Jurkat, Clone E6-1 (cell line): ENCODE measurements around the gene NID1. TPM values are rescaled to one million over a fixed set of nuclear protein-coding genes. Genes with fewer than 3 reads are reported as not detected.
A peak's percentile ranks its signal among the peaks of the same experiment; 100 is the strongest.
"Not testable (repeated sequence)": the region's sequence is repeated elsewhere in the genome, so short reads cannot be mapped to it uniquely, and the experiment has no call there.

Experiments used
- DNase-seq: peaks from one replicate; pipeline ENCODE4 v3.0.0-alpha.2; 2011; ENCODE audit warnings: low read depth, low spot score
- H3K4me3 ChIP-seq: 2 replicates; pipeline ENCODE4 v1.5.1; 2011; ENCODE audit warnings: mild to moderate bottlenecking, low read length, control low read depth, moderate library complexity
- polyA plus RNA-seq: library from polyadenylated mRNA; unstranded; fragments of >200 nt; gene quantifications from one replicate; pipeline ENCODE4 v1.2.1, GENCODE V29; 2012; ENCODE audit warnings: missing spikeins; ENCODE audit not compliant: insufficient read length, insufficient read depth

Gene NID1
- polyA plus RNA-seq = not detected

- no peak within 1 kb of the TSS for H3K4me3 ChIP-seq
- no peak for DNase-seq
These were observed at the start of gene NID1 for GRCh38 chr1:236064674-236065508. NID1 (minus strand) TSS chr1:236065090; CDS start chr1:236065079, 11 bp downstream.

- no peak for DNase-seq
- no peak overlapping the region for H3K4me3 ChIP-seq
These were observed 49.3 kb upstream of the NID1 start for GRCh38 chr1:236114076-236114747.

GRCh38 chr1:236113324-236114032, 48.6 kb upstream of the NID1 start:
- no peak overlapping the region for H3K4me3 ChIP-seq
- DNase-seq = no peak

GRCh38 chr1:236112332-236112627, 47.4 kb upstream of the NID1 start:
- DNase-seq = no peak
- H3K4me3 ChIP-seq = no peak overlapping the region

GRCh38 chr1:236111527-236112331, 46.8 kb upstream of the NID1 start:
- no peak overlapping the region for H3K4me3 ChIP-seq
- no peak for DNase-seq

DNA sequence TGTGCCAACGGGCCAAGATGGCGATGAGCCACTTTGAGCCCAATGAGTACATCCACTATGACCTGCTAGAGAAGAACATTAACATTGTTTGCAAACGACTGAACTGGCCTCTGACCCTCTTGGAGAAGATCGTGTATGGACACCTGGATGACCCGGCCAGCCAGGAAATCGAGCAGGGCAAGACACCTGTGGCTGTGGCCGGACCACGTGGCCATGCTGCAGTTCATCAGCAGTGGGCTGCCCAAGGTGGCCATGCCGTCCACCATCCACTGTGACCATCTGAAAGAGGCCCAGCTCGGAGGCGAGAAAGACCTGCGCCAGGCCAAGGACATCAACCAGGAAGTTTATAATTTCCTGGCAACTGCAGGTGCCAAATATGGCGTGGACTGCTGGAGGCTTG, 45.2 kb upstream of the NID1 start:
- DNase-seq = no peak
- no peak overlapping the region for H3K4me3 ChIP-seq

DNA sequence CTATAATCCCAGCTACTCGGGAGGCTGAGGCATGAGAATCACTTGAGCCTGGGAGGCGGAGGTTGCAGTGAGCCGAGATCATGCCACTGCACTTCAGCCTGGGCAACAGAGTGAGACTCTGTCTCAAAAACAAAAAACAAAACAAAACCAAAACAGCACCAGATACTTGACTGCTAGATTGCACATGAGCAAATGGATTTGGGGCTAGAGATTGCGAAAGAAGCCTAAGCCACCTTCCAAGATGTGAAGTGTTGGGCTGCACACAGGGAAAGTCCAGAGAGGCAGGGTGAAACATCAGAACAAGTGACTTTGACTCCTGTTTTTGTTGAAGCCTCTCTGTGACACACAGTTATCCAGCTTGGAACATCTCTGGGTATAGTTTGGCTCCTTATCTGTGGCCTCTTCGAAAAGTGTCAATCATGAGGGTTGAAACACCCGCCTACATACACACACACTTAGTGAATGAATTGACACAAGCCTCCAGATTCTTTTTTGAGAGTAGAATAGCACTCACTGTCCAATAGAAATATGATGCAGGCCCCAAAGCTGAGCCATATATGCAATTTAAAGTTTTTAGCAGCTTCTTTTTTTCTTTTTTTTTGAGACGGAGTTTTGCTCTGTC, 43.2 kb upstream of the NID1 start:
- no peak overlapping the region for H3K4me3 ChIP-seq
- no peak for DNase-seq

DNA sequence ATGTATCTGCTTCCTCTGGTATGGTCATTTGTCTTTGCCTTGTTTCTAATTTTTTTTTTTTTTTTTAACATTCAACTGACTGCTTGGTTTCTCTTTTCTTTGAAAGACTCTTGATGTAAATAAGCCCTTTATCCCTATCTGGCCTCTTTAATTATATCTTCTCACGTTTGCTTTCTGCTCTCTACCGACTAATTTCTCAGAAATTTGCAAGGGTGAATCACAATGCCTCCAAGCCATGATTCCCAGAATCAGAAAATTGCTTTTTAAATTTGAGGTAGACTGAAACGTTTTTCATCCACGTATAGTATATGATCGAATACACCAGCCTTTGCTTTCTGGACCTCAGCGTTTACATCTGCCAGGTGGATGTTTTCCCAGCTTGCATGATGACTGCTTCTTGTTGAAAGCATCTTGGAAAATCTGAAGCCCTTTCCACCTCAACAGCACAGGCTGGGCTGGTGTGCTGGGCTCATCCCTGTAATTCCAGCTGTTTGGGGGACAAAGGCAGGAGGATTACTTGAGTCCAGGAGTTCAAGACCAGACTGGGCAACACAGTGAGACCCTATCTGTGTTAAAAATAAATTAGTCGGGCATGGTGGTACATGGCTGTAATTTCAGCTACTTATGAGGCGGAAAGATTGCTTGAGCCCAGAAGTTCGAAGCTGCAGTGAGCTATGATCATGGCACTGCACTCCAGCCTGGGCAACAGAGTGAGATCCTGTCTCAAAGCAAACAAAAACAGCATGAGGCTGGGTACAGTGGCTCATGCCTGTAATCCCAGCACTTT, 42.4 kb upstream of the NID1 start:
- no peak overlapping the region for H3K4me3 ChIP-seq
- DNase-seq = no peak

DNA sequence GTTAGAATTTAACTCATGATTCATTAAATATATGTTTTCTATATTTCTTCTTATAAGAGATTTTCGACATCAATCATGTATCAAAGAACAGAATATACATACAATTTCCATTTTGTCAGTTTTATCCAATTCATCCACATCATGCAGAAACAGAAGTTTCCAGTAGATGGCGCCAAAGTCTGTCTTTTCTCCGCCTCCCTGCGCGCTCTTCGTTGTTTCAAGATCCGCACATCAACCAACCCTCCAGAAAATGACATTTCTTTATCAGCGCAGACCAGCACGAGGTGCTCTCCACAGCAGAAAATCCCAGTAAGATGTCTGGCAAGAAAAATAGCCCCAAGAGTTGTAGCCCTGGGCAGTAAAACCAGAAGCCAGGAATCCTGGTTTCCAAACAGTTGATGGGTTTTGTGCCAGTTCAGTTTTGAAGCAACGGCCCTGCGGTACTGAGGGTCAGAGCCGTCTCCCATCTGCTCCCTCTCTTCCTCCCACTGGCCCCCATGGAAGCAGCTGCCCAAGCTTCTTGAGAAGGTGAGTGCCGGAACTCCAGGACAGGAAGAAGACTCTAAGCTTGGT, 38.8 kb upstream of the NID1 start:
- H3K4me3 ChIP-seq = no peak overlapping the region
- DNase-seq = peak; percentile 54

DNA sequence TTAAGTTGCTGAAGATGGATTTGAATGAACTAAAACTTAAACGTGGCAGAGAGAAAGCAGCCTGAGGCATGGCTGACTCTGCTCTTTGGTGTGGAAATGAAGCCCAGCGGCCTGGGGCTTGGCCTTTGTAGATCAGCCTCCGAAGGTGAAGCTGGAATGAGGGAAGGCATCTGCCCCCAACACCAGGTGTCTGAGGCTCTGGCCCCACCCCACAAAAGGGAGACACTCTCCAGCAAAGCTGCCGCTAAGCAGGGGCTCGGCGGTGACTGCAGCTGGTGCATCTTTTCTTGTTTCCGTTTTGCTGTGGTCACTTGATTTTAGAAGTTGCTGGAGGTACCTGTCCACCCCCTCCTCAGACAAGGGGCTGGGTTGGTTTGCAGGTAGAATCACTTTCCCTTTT, 38.2 kb upstream of the NID1 start:
- DNase-seq = no peak
- H3K4me3 ChIP-seq = no peak overlapping the region

DNA sequence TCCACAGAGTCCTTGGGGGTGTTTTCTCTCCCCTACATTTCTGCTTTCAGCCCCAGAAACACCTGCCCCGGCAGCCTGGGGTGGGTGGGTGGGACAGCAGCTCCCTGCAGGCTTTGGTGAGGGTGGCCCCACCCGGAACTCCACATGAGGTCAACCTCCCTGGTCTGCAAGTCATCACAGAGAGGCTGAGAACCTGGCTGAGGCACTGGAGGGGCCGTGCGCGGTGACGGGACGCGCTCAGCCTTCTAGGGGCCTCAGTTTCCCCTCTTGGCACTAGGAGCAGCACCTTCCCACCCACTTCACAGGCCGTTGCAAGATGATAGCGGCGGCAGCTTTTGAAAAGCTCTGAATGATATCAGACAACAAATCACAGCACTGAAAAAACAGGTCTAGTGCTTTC, 37.7 kb upstream of the NID1 start:
- H3K4me3 ChIP-seq = no peak overlapping the region
- no peak for DNase-seq

GRCh38 chr1:236101233-236102200, 36.6 kb upstream of the NID1 start:
- DNase-seq = no peak
- no peak overlapping the region for H3K4me3 ChIP-seq

DNA sequence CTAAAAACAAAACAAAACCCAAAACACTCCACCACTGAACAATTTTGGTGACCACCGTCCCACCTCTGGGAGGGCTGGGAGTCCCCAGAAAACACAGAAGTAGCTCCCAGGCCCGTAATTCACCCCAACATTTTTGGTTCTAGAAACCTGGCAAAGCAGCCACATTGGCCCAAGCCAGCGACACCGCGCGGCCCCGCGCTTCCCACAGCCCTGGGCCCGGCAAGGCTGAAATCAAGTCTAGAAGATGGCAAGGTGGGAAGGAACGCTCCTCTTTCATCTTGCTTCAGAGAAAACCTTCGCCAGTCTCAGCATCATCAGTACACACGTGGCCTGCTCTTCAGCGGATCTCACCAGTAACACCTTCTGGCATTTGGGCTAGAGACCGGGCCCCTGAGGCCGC, 35.9 kb upstream of the NID1 start:
- DNase-seq = no peak
- H3K4me3 ChIP-seq = no peak overlapping the region

- no peak for DNase-seq
- H3K4me3 ChIP-seq = no peak overlapping the region
These were observed 34.6 kb upstream of the NID1 start for GRCh38 chr1:236099355-236099974.

DNA sequence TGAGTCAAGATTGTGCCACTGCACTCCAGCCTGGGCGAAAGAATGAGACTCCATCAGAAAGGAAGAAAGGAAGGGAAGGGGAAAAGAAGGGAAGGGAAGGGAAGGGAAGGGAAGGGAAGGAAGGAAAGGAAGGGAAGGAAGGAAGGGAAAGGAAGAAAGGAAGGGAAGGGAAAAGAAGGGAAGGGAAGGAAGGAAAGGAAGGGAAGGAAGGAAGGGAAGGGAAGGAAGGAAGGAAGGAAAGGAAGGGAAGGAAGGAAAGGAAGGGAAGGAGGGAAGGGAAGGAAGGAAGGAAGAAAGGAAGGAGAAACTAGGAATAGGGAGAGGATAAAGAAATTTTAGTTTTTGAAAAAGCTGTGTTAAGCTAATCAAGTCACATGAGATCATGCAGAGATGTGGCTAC, 33.4 kb upstream of the NID1 start:
- DNase-seq = no peak
- no peak overlapping the region for H3K4me3 ChIP-seq

GRCh38 chr1:236096660-236097482, 32.0 kb upstream of the NID1 start:
- peak; percentile 34 for DNase-seq
- H3K4me3 ChIP-seq = not testable (repeated sequence)
